HG02610 (cell line): Measurements from ENCODE around the gene CLCNKA.
"Not testable (repeated sequence)": the region's sequence is repeated elsewhere in the genome, so short reads cannot be mapped to it uniquely, and the experiment has no call there.

ENCODE experiments used
- ATAC-seq: cut with Tn5 transposase; IDR thresholded peaks from one replicate; pipeline ENCODE4 v1.9.1; 2021; ENCODE audit warnings: mild to moderate bottlenecking, moderate library complexity; ENCODE audit not compliant: unreplicated experiment

CLCNKA gene

GRCh38 chr1:16061989-16062686 lies 40.3 kb downstream of the CLCNKA start:
- not testable (repeated sequence) for ATAC-seq

- ATAC-seq = not testable (repeated sequence)
Observed at GRCh38 chr1:16062687-16063075, 40.8 kb downstream of the CLCNKA start.

- ATAC-seq = no peak
Observed at GRCh38 chr1:16063226-16063829, 41.5 kb downstream of the CLCNKA start.

GRCh38 chr1:16063921-16064320 lies 42.1 kb downstream of the CLCNKA start:
- ATAC-seq = no peak

- ATAC-seq = no peak
Observed at GRCh38 chr1:16064536-16065268, 42.9 kb downstream of the CLCNKA start.

- ATAC-seq = no peak
Observed at GRCh38 chr1:16065269-16065576, 43.4 kb downstream of the CLCNKA start.

- ATAC-seq = no peak
Observed at GRCh38 chr1:16066245-16066644, 44.4 kb downstream of the CLCNKA start.

GRCh38 chr1:16067127-16067768 lies 45.4 kb downstream of the CLCNKA start:
- no peak for ATAC-seq

- ATAC-seq = no peak
Observed at GRCh38 chr1:16067933-16068332, 46.1 kb downstream of the CLCNKA start.

GRCh38 chr1:16068356-16069270 lies 46.8 kb downstream of the CLCNKA start:
- no peak for ATAC-seq

GRCh38 chr1:16070640-16071355 lies 49.0 kb downstream of the CLCNKA start:
- no peak for ATAC-seq

GRCh38 chr1:16071614-16072013 lies 49.8 kb downstream of the CLCNKA start:
- ATAC-seq = no peak

GRCh38 chr1:16072095-16072494 lies 50.3 kb downstream of the CLCNKA start:
- ATAC-seq = no peak

- ATAC-seq = no peak
Observed at GRCh38 chr1:16072616-16073484, 51.0 kb downstream of the CLCNKA start.

GRCh38 chr1:16073490-16074119 lies 51.8 kb downstream of the CLCNKA start, which contains the start of gene FAM131C:
TSS of gene FAM131C (minus strand) at chr1:16073651. CDS start at chr1:16073442, 209 bp downstream.
- ATAC-seq = no peak

- ATAC-seq = no peak
Observed at GRCh38 chr1:16074217-16074616, 52.4 kb downstream of the CLCNKA start.

GRCh38 chr1:16075337-16076030 lies 53.6 kb downstream of the CLCNKA start:
- ATAC-seq = no peak
